WERI-Rb-1 (cell line): ENCODE results near the gene IGHMBP2.

Experiments
- DNase-seq: peaks from one replicate; pipeline ENCODE4 v3.0.0-alpha.2; 2020
- H3K27ac ChIP-seq: fragments of 250-450 bp; sonication (Bioruptor Pico); 2 replicates; pipeline ENCODE4 v1.5.1; 2020; ENCODE audit warnings: mild to moderate bottlenecking, moderate library complexity
- H3K27me3 ChIP-seq: fragments of 250-450 bp; sonication (Bioruptor Pico); 2 replicates; pipeline ENCODE4 v1.5.1; 2021; ENCODE audit warnings: mild to moderate bottlenecking, low read depth, moderate library complexity; ENCODE audit not compliant: insufficient read depth, severe bottlenecking
- H3K36me3 ChIP-seq: fragments of 250-450 bp; sonication (Bioruptor Pico); 2 replicates; pipeline ENCODE4 v1.5.1; 2020; ENCODE audit warnings: mild to moderate bottlenecking, moderate library complexity
- H3K4me3 ChIP-seq: 2 replicates; pipeline ENCODE4 v1.5.1; 2011; ENCODE audit warnings: low read depth, mild to moderate bottlenecking, control low read depth, low read length
- H3K9me3 ChIP-seq: fragments of 250-450 bp; sonication (Bioruptor Pico); 2 replicates; pipeline ENCODE4 v1.5.1; 2021; ENCODE audit warnings: mild to moderate bottlenecking, moderate library complexity; ENCODE audit not compliant: severe bottlenecking
- TF ChIP-seq, protein P1 (sequence below): IDR thresholded peaks from 2 replicates; pipeline ENCODE4 v1.5.1; 2011; ENCODE audit warnings: low read depth, mild to moderate bottlenecking, control low read depth, inconsistent platforms, low read length

The IGHMBP2 gene

DNA sequence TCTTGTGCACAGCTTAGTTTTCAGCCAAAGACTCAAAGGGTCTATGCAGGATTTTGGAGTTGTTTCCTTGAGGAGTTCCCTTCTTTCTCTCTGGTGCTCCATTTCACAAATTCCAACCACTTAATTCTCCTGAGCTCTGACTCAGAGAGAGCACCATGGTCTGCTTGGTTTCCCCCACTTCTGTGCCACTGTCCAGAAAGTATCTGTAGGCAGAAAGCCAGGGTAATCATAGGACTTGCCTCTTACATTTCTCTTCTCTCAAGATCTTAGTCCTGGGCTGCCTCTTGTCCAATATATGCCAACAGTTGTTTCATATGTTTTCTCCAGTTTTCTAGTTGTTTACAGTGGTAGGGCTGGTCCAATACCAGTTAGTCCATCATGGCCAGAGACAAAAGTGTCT lies 83.5 kb downstream of the IGHMBP2 start:
- Histone ChIP-seq H3K27me3 (no peaks in the 10 kb centered on the region), H3K36me3 (no peaks in the 10 kb centered on the region), H3K9me3 (peaks cover 6% of the 10 kb centered on the region), H3K27ac (no peak overlapping the region), H3K4me3 (no peak overlapping the region)
- no peak for DNase-seq
- TF ChIP-seq, protein P1, sequence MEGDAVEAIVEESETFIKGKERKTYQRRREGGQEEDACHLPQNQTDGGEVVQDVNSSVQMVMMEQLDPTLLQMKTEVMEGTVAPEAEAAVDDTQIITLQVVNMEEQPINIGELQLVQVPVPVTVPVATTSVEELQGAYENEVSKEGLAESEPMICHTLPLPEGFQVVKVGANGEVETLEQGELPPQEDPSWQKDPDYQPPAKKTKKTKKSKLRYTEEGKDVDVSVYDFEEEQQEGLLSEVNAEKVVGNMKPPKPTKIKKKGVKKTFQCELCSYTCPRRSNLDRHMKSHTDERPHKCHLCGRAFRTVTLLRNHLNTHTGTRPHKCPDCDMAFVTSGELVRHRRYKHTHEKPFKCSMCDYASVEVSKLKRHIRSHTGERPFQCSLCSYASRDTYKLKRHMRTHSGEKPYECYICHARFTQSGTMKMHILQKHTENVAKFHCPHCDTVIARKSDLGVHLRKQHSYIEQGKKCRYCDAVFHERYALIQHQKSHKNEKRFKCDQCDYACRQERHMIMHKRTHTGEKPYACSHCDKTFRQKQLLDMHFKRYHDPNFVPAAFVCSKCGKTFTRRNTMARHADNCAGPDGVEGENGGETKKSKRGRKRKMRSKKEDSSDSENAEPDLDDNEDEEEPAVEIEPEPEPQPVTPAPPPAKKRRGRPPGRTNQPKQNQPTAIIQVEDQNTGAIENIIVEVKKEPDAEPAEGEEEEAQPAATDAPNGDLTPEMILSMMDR = no peak

DNA sequence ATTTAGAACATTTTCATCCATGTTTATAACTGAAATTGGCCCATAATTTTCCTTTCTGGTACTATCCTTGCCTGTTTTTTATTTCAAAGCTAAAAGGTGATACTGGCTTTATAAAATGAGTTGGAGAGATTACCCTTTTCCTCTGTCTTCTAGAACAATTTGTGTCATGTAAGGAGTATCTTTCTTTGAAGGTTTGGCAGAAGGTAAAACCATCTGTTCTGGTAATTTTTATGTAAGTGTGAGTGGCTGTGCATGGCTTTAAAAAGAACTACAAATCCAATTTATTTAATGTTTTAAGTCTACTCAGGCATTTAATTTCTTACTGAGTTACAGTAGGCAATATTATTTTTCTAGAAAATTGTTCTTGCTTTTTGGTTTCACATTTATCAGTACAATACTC lies 84.8 kb downstream of the IGHMBP2 start:
- Histone ChIP-seq H3K4me3 (no peak overlapping the region), H3K36me3 (no peaks in the 10 kb centered on the region), H3K27ac (peak overlapping the region; percentile 26), H3K9me3 (peaks cover 6% of the 10 kb centered on the region), H3K27me3 (no peaks in the 10 kb centered on the region)
- TF ChIP-seq, protein P1 = no peak
- DNase-seq = no peak
